ENCODE measurements around the gene AMOTL2. TPM values are rescaled to one million over a fixed set of nuclear protein-coding genes. Genes with fewer than 3 reads are reported as not detected.

AMOTL2 gene
- total RNA-seq, result 10 to 100 TPM; 54.5 to 99.0 (median 59.1) TPM

- TF ChIP-seq CTCF (IDR thresholded peaks at IDR 0.05), result no peak
- peak in 3 of 4 donors; percentile 12 to 94 (median 90) for TF ChIP-seq POLR2A (IDR thresholded peaks at IDR 0.05)
- Histone ChIP-seq H3K4me1 (peaks cover 35 to 88% (median 52%) of the 10 kb centered on the region in 3 donors), H3K27me3 (peaks cover 0 to 24% (median 0%) of the 10 kb centered on the region in 4 donors), H3K4me3 (peak within 1 kb of the TSS; percentile 64 to 81 (median 78)), H3K27ac (peak within 1 kb of the TSS; percentile 94 to 100 (median 97)), H3K36me3 (peaks cover 8 to 29% (median 19%) of the 10 kb centered on the region in 3 donors), H3K9me3 (no peaks in the 10 kb centered on the region)
- no peak for DNase-seq
- intact Hi-C loops (cut with DNase I), result no loop called here
- WGBS, 2 donors, result no CpG with 5 or more reads among the region's 78 CpGs
These were observed at the start of gene AMOTL2 for GRCh38 chr3:134374105-134374790. TSS of gene AMOTL2 (minus strand) at chr3:134374447. CDS start at chr3:134371433, 3,014 bp downstream.

- no peaks in the 10 kb centered on the region for H3K36me3 ChIP-seq
- peaks cover 0 to 12% (median 0%) of the 10 kb centered on the region in 3 donors for H3K4me1 ChIP-seq
- no peak overlapping the region for H3K4me3 ChIP-seq
- TF ChIP-seq POLR2A (IDR thresholded peaks at IDR 0.05), result no peak
- no peak for TF ChIP-seq CTCF (IDR thresholded peaks at IDR 0.05)
- no peak for DNase-seq
- H3K27ac ChIP-seq, result no peak overlapping the region
- intact Hi-C loops (cut with DNase I), result no loop called here
- no peaks in the 10 kb centered on the region for H3K27me3 ChIP-seq
- WGBS, 2 donors, result 80% methylated on average over 1 of the region's 2 CpGs; no CpG with 5 or more reads in 1 of the 2 donors
- H3K9me3 ChIP-seq, result no peaks in the 10 kb centered on the region
These were observed 48.9 kb upstream of the AMOTL2 start for GRCh38 chr3:134423153-134423552.

DNA sequence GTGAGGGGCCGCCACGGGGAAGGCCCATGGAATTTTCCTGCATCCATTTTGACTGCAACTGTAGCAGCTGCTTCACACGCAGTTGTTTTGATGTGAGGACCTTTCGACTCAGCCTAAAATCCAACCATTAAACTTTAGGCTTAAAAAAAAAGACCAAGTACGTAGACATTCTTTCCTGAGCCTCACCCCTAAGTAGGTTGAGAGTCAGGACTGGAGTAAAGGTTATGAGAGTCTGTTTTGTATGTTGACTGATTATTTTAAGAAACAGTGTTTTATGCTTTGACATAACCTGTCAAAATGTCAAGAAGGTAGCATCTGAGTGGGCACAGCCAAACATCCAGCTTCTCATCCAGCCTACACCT, 45.7 kb upstream of the AMOTL2 start:
- 77 to 80% methylated on average over 5 of the region's 5 CpGs for WGBS, 2 donors
- no peak overlapping the region for H3K4me3 ChIP-seq
- no peaks in the 10 kb centered on the region for H3K27me3 ChIP-seq
- H3K27ac ChIP-seq, result no peak overlapping the region
- no peaks in the 10 kb centered on the region for H3K4me1 ChIP-seq
- H3K9me3 ChIP-seq, result no peaks in the 10 kb centered on the region
- DNase-seq, result no peak
- H3K36me3 ChIP-seq, result no peaks in the 10 kb centered on the region
- intact Hi-C loops (cut with DNase I), result no loop called here
- TF ChIP-seq CTCF (IDR thresholded peaks at IDR 0.05) (no peak), POLR2A (IDR thresholded peaks at IDR 0.05) (no peak)

DNA sequence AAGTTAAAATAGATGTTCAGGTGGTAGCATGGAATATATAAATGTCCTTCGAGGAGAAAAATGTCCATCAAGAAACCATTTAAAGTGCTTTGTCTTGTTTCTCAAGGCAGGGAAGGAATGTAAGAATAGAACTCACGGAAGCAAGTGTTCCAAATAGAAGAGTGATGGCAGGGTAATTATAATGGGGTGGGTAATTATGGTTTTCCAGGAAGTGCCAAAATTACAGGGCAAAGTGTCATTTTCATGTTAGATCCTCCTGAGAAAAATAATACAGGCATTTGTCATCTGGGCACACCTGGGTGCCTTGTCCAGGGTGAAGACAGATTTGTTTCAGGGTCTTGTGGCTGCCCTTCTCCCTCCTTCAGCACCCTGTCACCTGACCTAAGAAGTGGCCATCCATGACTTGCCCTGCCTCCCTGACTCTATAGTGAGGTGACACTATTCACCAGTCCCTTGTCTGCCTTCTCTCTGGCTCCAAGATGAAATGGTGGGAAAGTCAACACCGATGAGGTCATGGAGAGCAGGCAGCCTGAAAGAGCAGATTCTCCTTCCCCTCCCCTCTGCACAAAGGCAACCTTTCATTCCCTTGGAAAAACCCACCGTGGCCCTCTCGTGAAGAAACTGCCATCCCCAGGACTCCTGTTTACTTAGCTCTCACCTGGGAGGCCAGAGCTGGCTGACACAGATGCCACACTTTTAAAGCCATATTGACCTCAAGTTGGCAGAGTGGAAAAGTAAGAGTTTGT, 45.1 kb upstream of the AMOTL2 start:
- intact Hi-C loops (cut with DNase I), result no loop called here
- Histone ChIP-seq H3K9me3 (no peaks in the 10 kb centered on the region), H3K27ac (no peak overlapping the region), H3K4me3 (no peak overlapping the region), H3K4me1 (no peaks in the 10 kb centered on the region), H3K27me3 (no peaks in the 10 kb centered on the region), H3K36me3 (no peaks in the 10 kb centered on the region)
- DNase-seq, result no peak
- WGBS, 2 donors, result 46 to 71% methylated on average over 5 of the region's 5 CpGs
- TF ChIP-seq POLR2A (IDR thresholded peaks at IDR 0.05) (no peak), CTCF (IDR thresholded peaks at IDR 0.05) (no peak)

DNA sequence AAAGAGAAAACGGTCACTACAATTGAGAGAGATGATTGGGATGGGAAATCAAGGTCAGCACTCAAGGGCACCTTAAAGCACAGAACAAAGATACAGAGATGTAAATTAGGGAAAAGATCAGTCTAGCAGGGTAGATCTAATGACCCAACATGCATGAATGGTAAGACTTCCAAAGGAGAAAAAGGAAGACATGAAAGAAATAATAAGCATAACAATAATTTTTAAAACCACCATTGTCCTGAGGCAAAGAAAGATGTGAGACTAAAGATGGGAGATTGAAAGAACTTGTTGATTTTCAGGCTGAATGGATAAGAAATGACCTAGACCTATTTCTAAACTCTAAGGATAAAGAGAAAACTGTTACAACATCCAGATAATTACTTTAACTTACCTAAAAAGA, 34.8 kb upstream of the AMOTL2 start:
- TF ChIP-seq POLR2A (IDR thresholded peaks at IDR 0.05), result no peak
- TF ChIP-seq CTCF (IDR thresholded peaks at IDR 0.05), result no peak
- 57 to 77% methylated on average over 1 of the region's 1 CpG for WGBS, 2 donors
- Histone ChIP-seq H3K27me3 (peaks cover 0 to 36% (median 3%) of the 10 kb centered on the region in 4 donors), H3K36me3 (no peaks in the 10 kb centered on the region), H3K4me1 (peaks cover 0 to 15% (median 11%) of the 10 kb centered on the region in 3 donors), H3K27ac (no peak overlapping the region), H3K9me3 (no peaks in the 10 kb centered on the region), H3K4me3 (no peak overlapping the region)
- intact Hi-C loops (cut with DNase I), result no loop called here
- no peak for DNase-seq

Data from esophagus squamous epithelium (tissue), 5 donors.